CD4-positive, alpha-beta T cell treated with Interferon gamma for 1 hour (primary cell): ENCODE results near the gene SLC26A11.
"Not testable (repeated sequence)": the region's sequence is repeated elsewhere in the genome, so short reads cannot be mapped to it uniquely, and the experiment has no call there.

Source experiments
- DNase-seq: peaks from one replicate; pipeline ENCODE4 v3.0.0-alpha.2; 2020

The SLC26A11 gene

DNA sequence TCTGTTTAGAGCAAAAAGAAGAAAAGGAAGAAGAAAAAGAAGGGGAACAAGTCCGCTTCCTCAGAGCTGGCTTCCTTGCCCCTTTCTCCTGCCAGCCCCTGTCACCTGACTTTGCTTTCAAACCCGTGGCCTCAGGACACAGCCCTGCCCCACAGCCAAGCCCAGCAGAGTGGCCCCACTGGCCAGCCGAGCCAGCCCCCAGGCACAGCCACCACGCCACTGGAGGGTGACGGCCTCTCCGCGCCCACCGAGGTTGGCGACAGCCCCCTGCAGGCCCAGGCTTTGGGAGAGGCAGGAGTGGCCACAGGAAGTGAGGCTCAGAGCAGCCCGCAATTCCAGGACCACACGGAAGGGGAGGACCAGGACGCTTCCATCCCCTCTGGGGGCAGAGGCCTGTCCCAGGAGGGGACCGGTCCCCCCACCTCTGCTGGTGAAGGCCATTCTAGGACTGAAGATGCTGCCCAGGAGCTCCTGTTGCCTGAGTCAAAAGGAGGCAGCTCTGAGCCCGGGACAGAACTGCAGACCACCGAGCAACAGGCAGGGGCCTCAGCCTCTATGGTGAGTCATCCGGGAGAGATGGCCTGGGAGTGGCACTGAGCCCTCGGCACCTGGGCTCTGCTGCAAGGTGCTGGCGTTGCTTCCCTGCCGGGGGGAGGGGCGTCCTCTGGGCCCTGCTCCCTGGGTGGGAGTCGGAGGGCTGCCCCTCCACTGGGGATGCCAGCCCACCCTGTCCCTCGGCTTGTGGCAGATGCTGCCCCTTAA lies 67.8 kb downstream of the SLC26A11 start:
- DNase-seq, result no peak

DNA sequence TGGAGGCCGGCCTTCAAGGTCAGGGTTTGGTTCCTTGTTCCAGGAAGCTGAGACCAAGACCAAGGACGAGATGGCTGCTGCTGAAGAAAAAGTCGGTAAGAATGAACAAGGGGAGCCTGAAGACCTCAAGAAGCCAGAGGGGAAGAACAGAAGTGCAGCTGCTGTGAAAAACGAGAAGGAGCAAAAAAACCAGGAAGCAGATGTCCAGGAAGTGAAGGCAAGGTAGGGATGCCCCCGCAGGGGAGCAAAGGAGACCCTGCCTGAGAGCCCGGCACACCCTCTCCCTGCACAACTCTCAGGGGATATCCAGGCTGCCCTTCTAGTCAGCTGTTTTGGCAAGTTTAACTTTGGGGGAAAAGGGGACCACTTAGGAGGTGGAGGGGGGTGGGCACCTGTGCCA lies 69.4 kb downstream of the SLC26A11 start:
- DNase-seq, result no peak

DNA sequence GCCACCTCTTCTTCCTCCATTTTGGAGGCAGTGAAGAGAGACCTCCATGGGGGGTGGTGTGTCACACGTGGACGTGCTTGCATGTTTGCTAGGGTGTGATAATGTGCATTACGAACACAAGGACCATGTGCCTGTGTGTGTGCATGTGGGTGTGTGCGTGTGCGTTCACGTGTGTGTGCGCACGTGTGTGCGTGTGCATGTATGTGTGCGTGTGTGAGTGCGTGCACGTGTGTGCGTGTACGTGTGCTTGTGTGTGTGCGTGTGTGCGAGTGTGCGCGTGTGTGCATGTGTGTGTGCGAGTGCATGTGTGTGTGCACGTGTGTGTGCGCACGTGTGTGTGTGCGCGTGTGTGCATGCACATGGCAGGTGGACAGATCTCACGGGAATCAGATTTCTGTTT lies 69.9 kb downstream of the SLC26A11 start:
- DNase-seq, result no peak

DNA sequence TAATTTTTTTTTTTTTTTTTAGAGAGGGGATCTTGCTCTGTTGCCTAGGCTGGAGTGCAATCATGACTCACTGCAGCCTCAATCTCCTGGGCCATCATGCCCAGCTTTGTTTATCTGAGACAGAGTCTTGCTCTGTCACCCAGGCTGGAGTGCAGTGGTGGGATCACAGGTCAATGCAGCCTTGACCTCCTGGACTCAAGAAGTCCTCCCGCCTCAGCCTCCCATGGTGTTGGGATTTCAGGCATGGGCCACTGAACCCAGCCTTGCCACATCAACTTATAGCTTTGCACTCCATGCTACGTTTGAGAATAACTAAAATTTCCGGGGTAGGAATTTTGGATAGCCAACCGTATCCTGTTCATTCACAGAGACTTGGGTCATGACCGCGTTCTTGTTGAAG lies 71.0 kb downstream of the SLC26A11 start:
- no peak for DNase-seq

DNA sequence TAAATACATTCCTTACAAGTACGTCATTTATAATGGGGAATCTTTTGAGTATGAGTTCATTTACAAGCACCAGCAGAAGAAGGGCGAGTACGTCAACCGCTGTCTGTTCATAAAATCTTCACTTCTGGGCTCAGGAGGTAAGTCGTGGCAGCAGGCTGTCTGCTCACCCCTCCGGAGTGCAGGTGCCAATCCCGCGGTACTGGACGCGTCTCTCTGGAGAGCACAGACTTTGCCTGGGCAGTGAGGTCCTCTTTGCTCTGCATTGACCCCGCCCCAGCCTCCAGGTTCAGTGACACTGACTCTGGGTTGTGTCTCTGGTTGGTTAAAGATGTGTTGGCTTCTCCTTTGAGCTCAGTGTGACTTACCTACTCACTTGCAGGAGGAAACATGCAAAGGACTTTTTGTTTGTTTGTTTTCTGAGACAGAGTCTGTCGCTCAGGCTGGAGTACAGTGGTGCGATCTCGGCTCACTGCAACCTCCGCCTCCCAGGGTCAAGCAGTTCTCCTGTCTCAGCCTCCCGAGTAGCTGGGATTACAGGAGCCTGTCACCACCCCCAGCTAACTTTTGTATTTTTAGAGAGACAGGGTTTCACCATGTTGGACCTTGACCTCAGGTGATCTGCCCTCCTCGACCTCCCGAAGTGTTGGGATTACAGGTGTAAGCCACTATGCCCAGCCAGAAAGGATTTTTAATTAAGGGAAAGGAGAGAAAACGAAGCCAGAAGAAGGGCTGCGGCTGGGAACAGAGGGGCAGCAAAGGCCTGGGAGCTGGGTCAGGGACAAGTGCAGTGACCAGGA lies 71.7 kb downstream of the SLC26A11 start:
- no peak for DNase-seq

DNA sequence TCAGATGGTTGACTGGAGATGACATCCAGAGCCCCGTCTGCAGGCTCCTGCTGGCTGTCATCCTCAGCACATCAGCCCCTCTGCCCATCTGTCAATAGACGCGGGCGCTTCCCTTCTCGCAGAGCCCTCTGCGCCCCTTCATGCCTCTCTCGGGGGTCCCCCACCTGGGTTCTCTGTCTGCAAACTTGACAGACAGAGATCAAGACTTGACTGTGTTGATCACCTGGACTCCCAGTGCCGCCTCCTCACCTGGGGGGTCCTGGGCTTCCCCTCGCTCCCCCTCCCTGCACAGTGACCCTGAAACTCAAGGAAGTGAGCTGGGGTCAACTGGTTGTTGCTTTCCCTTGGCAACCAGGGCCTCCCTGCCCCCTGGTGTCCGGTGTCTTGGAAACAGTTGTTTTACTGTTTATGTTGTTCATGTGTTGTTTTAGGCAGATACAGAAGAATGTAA lies 72.3 kb downstream of the SLC26A11 start:
- DNase-seq, result no peak

DNA sequence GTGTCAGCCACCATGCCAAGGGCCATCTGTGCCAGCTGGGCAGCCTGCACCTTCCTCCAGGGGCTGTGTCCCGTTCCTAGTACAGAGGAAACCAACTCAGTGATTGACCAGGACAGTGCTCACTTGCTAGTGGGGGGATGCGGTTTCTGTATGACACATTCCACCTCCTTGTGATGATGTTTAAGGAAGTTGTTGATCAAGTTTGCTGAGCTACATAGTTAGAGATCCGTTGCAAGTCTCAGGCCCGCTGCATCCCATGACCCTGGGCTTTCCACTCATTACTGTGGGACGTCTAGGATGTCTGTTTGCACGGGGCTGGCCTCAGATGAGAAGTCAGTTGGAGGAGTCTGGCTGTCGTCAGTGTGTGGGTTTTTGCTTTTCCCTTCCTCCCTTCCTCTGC lies 74.0 kb downstream of the SLC26A11 start:
- no peak for DNase-seq

DNA sequence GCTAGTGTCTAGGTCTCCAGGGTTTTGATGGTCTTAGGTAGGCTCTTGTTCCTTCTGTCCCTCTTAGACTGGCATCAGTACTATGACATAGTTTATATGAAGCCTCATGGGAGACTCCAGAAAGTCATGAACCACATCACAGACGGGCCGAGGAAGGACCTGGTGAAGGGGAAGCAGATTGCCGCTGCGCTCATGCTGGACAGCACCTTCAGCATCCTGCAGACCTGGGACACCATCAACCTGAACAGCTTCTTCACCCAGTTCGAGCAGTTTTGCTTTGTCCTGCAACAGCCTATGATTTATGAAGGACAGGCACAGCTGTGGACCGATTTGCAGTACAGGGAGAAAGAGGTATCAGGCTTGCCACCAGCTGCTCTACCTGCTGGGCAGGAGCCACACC lies 74.4 kb downstream of the SLC26A11 start:
- no peak for DNase-seq

DNA sequence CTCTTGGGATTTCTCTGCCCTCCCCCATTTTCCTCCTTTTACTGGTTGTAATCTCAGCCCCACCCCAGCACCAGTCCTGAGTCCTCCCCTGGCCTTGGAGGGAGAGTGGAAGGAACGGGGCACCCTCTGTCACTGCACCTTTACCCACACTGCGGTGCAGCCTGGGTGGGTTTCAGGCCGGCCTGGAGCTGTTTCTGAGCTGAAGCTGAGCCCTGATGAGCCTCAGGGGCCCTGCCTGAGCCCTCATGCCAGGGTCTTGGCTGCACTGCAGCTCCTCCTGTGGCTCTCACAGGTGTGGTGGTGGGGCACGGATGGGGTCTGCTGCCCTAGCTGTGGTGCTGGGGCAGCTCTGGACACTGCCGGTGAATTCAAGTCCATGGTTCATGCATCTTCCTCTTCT lies 74.9 kb downstream of the SLC26A11 start:
- DNase-seq, result no peak

DNA sequence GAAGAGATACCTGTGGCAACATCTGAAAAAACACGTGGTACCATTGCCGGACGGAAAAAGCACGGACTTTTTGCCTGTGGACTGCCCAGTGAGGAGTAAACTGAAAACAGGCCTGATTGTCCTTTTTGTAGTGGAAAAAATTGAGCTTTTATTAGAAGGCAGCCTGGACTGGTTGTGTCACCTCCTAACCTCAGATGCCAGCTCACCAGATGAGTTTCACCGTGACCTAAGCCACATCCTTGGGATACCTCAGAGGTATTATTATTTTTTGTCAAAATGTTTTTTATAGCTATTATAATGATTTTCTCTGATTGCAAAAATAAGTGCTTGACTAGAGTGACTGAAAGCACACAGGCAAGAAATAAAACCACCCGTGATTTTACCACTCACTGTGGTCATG lies 75.3 kb downstream of the SLC26A11 start:
- DNase-seq, result no peak

DNA sequence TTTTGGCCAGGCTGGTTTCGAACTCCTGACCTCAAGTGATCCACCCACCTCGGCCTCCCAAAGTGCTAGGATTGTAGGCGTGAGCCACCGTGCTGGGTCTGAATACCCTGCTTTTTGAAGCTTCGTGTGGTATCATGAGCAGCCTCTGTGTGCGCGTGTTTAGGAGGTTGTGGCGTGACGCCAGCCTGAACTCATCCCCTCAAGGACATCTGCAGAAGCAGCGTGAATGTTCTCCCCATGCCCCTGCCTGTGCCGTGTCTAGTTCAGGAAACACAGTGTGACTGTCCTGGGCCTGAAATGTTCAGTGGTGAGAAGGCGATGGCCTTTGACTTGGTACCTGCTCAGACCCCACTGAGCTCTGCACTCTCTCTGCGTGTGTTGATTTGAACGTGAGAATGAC lies 76.0 kb downstream of the SLC26A11 start:
- no peak for DNase-seq

DNA sequence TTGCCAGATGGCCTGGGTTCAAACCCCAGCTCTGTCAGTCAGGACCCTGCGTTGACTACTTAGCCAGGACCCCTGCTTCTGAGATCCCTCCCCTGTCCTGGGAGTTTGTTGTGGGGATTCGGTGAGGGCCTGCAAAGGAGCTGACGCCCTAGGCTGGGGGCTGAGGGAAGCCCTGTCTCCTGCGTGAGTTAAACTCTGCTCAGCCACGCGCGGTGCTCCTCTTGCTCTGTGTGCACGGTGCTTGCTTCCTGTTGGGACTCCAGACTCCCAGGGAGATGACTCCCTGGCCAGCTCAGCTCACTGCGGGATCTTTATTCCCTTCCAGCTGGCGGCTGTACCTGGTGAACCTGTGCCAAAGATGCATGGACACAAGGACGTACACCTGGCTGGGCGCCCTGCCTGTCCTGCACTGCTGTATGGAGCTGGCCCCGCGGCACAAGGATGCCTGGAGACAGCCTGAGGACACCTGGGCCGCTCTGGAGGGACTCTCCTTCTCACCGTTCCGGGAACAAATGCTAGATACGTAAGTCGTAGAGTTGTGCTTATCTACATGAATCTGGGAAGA lies 77.9 kb downstream of the SLC26A11 start:
- DNase-seq, result no peak

DNA sequence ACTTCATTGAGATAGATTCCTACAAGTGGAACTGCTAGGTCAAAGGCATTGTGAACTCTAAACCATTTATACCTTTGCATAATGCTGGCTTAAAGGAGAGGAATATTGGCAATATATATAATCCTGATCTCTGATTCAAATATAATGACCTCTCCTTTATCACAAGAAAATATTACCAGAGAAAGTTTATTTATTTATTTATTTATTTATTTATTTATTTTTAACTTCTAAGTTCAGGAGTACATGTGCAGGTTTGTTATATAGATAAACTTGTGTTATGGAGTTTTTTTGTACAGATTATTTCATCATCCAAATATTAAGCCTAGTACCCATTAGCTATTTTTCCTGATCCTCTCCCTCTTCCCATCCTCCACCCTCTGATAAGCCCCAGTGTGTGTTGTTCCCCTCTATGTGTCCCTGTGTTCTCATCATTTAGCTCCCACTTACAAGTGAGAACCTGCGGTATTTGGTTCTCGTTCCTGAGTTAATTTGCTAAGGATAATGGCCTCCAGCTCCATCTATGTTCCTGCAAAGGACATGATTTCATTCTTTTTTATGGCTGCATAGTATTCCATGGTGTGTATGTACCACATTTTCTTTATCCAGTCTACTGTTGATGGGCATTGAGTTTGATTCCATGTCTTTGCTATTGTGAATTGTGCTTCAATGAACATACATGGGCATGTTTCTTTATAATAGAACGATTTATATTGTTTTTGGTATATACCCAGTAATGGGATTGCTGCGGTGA lies 79.3 kb downstream of the SLC26A11 start:
- not testable (repeated sequence) for DNase-seq

DNA sequence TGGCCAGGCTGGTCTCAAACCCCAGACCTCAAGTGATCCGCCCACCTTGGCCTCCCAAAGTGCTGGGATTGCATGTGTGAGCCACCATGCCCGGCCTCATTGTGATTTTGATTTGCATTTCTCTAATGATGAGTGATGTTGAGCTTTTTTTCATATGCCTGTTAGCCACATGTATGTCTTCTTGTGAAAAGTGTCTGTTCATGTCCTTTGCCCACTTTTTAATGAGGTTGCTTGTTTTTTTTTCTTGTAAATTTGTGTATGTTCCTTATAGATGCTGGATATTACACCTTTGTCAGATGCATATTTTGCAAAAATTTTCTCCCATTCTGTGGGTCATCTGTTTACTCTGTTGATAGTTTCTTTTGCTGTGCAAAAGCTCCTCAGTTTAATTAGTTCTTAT lies 80.5 kb downstream of the SLC26A11 start:
- DNase-seq, result not testable (repeated sequence)
